T1000 (cell line): ENCODE data around the gene ZNF778.

Source experiments
- DNase-seq: peaks from one replicate; lab custom pipeline; 2025; ENCODE audit warnings: mixed read lengths; lab: John Stamatoyannopoulos, UW

The ZNF778 gene

GRCh38 chr16:89275837-89276720, 58.6 kb downstream of the ZNF778 start:
- no peak for DNase-seq

- DNase-seq = no peak
Observed at GRCh38 chr16:89277049-89277448, 59.5 kb downstream of the ZNF778 start.

GRCh38 chr16:89277641-89278341, 60.3 kb downstream of the ZNF778 start:
- DNase-seq = no peak

GRCh38 chr16:89278441-89279240, 61.1 kb downstream of the ZNF778 start:
- no peak for DNase-seq

- DNase-seq = no peak
Observed at GRCh38 chr16:89279666-89280481, 62.4 kb downstream of the ZNF778 start.

GRCh38 chr16:89280546-89281188, 63.2 kb downstream of the ZNF778 start:
- no peak for DNase-seq

GRCh38 chr16:89281189-89281577, 63.7 kb downstream of the ZNF778 start:
- no peak for DNase-seq

GRCh38 chr16:89281829-89282228, 64.3 kb downstream of the ZNF778 start:
- DNase-seq = no peak

- no peak for DNase-seq
Observed at GRCh38 chr16:89282523-89282922, 65.0 kb downstream of the ZNF778 start.

- DNase-seq = no peak
Observed at GRCh38 chr16:89283449-89283848, 65.9 kb downstream of the ZNF778 start.

GRCh38 chr16:89285381-89285780, 67.9 kb downstream of the ZNF778 start:
- no peak for DNase-seq

GRCh38 chr16:89286096-89286495, 68.6 kb downstream of the ZNF778 start:
- DNase-seq = no peak
